HG03064 (cell line): Measurements from ENCODE around the gene SPATA17.

Experiments used
- ATAC-seq: cut with Tn5 transposase; IDR thresholded peaks from one replicate; pipeline ENCODE4 v1.9.1; 2021; ENCODE audit warnings: low read depth; ENCODE audit not compliant: unreplicated experiment

The SPATA17 gene

GRCh38 chr1:217910203-217910602 lies 279.1 kb downstream of the SPATA17 start:
- no peak for ATAC-seq

GRCh38 chr1:217910791-217911320 lies 279.7 kb downstream of the SPATA17 start:
- no peak for ATAC-seq

- ATAC-seq = no peak
These were observed 280.8 kb downstream of the SPATA17 start for GRCh38 chr1:217911908-217912307.

- ATAC-seq = no peak
These were observed 286.2 kb downstream of the SPATA17 start for GRCh38 chr1:217917281-217917887.

- ATAC-seq = no peak
These were observed 288.7 kb downstream of the SPATA17 start for GRCh38 chr1:217919683-217920388.
